Measurements from ENCODE around the gene CDAN1. TPM values are rescaled to one million over a fixed set of nuclear protein-coding genes. Genes with fewer than 3 reads are reported as not detected.

Gene CDAN1
- total RNA-seq (ENCODE audit: unreplicated experiment), result 20.6 TPM
- long read RNA-seq, partial matches to known transcripts, result 1 of 2 reads
- long read RNA-seq, other reads (novel, unspliced or antisense), result 1 of 2 reads

- peaks cover 17% of the 10 kb centered on the region for H3K4me1 Mint-ChIP-seq (ENCODE audit: low read depth, unreplicated experiment)
- TF ChIP-seq, protein P1, sequence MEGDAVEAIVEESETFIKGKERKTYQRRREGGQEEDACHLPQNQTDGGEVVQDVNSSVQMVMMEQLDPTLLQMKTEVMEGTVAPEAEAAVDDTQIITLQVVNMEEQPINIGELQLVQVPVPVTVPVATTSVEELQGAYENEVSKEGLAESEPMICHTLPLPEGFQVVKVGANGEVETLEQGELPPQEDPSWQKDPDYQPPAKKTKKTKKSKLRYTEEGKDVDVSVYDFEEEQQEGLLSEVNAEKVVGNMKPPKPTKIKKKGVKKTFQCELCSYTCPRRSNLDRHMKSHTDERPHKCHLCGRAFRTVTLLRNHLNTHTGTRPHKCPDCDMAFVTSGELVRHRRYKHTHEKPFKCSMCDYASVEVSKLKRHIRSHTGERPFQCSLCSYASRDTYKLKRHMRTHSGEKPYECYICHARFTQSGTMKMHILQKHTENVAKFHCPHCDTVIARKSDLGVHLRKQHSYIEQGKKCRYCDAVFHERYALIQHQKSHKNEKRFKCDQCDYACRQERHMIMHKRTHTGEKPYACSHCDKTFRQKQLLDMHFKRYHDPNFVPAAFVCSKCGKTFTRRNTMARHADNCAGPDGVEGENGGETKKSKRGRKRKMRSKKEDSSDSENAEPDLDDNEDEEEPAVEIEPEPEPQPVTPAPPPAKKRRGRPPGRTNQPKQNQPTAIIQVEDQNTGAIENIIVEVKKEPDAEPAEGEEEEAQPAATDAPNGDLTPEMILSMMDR (IDR thresholded peaks at IDR 0.05; ENCODE audit: partially characterized antibody, unreplicated experiment), result no peak
- H3K9me3 Mint-ChIP-seq (ENCODE audit: unreplicated experiment), result peaks cover 11% of the 10 kb centered on the region
- peak within 1 kb of the TSS; percentile 77 for H3K27ac Mint-ChIP-seq (ENCODE audit: unreplicated experiment)
- H3K4me3 Mint-ChIP-seq (ENCODE audit: unreplicated experiment), result peak within 1 kb of the TSS; percentile 88
- H3K27me3 Mint-ChIP-seq (ENCODE audit: unreplicated experiment), result peaks cover 11% of the 10 kb centered on the region
- DNase-seq, result peak; percentile 95
- H3K36me3 Mint-ChIP-seq (ENCODE audit: unreplicated experiment), result no peaks in the 10 kb centered on the region
These were observed at the start of gene CDAN1 for GRCh38 chr15:42736793-42737528. Gene CDAN1, minus strand, starts transcription at chr15:42737128. Its CDS starts 26 bp downstream, at chr15:42737102.

DNA sequence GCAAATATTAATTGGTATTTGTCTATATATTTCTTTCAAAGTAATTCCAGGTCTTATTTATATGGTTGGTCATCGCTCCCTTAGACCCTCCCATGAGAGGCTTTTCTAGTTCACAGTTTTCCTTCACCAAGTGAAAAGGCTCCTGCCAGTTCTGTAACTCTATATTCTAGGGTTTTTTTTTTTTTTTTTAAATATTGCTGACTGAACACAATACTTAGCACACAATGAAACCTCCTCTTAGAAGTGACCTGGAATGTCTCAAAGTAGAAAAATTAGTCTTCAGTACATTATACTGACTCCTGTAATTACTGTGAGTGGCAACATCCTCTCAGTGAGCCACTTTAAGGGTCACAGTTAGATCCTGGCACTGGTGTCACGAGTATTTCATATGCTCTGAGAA lies 48.6 kb upstream of the CDAN1 start:
- no peak overlapping the region for H3K27ac Mint-ChIP-seq (ENCODE audit: unreplicated experiment)
- TF ChIP-seq, protein P1 (IDR thresholded peaks at IDR 0.05; ENCODE audit: partially characterized antibody, unreplicated experiment), result no peak
- no peaks in the 10 kb centered on the region for H3K27me3 Mint-ChIP-seq (ENCODE audit: unreplicated experiment)
- no peak for DNase-seq
- H3K4me1 Mint-ChIP-seq (ENCODE audit: low read depth, unreplicated experiment), result peaks cover 4% of the 10 kb centered on the region
- no peak overlapping the region for H3K4me3 Mint-ChIP-seq (ENCODE audit: unreplicated experiment)
- no peaks in the 10 kb centered on the region for H3K36me3 Mint-ChIP-seq (ENCODE audit: unreplicated experiment)
- no peaks in the 10 kb centered on the region for H3K9me3 Mint-ChIP-seq (ENCODE audit: unreplicated experiment)

GRCh38 chr15:42784705-42785104 lies 47.8 kb upstream of the CDAN1 start:
- TF ChIP-seq, protein P1 (IDR thresholded peaks at IDR 0.05; ENCODE audit: partially characterized antibody, unreplicated experiment), result no peak
- Mint-ChIP-seq H3K9me3 (ENCODE audit: unreplicated experiment) (no peaks in the 10 kb centered on the region), H3K27ac (ENCODE audit: unreplicated experiment) (no peak overlapping the region), H3K27me3 (ENCODE audit: unreplicated experiment) (no peaks in the 10 kb centered on the region), H3K36me3 (ENCODE audit: unreplicated experiment) (no peaks in the 10 kb centered on the region), H3K4me1 (ENCODE audit: low read depth, unreplicated experiment) (peaks cover 4% of the 10 kb centered on the region), H3K4me3 (ENCODE audit: unreplicated experiment) (no peak overlapping the region)
- DNase-seq, result no peak

DNA sequence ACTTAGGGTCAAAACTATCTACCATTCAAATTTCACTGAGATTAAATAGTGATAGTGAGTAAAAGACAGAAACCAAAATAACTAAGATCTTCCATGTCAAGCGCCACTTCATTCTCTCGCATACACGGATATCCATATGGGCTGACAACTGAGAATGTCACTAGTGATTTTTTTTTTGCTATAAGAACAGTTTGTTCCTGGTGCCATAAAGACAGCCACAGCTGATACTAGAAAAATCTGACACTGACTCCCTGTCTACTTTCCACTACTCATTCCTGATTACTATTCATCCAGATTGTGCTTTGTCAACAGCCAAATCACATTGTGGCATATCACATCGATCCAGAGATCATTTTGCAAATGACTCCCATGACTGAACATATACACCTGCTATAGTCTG lies 45.8 kb upstream of the CDAN1 start:
- Mint-ChIP-seq H3K4me1 (ENCODE audit: low read depth, unreplicated experiment) (peaks cover 5% of the 10 kb centered on the region), H3K9me3 (ENCODE audit: unreplicated experiment) (no peaks in the 10 kb centered on the region), H3K27ac (ENCODE audit: unreplicated experiment) (no peak overlapping the region), H3K27me3 (ENCODE audit: unreplicated experiment) (no peaks in the 10 kb centered on the region), H3K36me3 (ENCODE audit: unreplicated experiment) (no peaks in the 10 kb centered on the region), H3K4me3 (ENCODE audit: unreplicated experiment) (no peak overlapping the region)
- no peak for DNase-seq
- TF ChIP-seq, protein P1 (IDR thresholded peaks at IDR 0.05; ENCODE audit: partially characterized antibody, unreplicated experiment), result no peak

GRCh38 chr15:42775416-42775815 lies 38.5 kb upstream of the CDAN1 start:
- peaks cover 7% of the 10 kb centered on the region for H3K4me1 Mint-ChIP-seq (ENCODE audit: low read depth, unreplicated experiment)
- no peaks in the 10 kb centered on the region for H3K36me3 Mint-ChIP-seq (ENCODE audit: unreplicated experiment)
- no peaks in the 10 kb centered on the region for H3K27me3 Mint-ChIP-seq (ENCODE audit: unreplicated experiment)
- H3K9me3 Mint-ChIP-seq (ENCODE audit: unreplicated experiment), result no peaks in the 10 kb centered on the region
- no peak for DNase-seq
- H3K27ac Mint-ChIP-seq (ENCODE audit: unreplicated experiment), result no peak overlapping the region
- H3K4me3 Mint-ChIP-seq (ENCODE audit: unreplicated experiment), result no peak overlapping the region
- TF ChIP-seq, protein P1 (IDR thresholded peaks at IDR 0.05; ENCODE audit: partially characterized antibody, unreplicated experiment), result no peak

All from glutamatergic neuron (in vitro differentiated cells).